Measurements from ENCODE around the gene CATSPERE.
"Not testable (repeated sequence)": the region's sequence is repeated elsewhere in the genome, so short reads cannot be mapped to it uniquely, and the experiment has no call there.

DNA sequence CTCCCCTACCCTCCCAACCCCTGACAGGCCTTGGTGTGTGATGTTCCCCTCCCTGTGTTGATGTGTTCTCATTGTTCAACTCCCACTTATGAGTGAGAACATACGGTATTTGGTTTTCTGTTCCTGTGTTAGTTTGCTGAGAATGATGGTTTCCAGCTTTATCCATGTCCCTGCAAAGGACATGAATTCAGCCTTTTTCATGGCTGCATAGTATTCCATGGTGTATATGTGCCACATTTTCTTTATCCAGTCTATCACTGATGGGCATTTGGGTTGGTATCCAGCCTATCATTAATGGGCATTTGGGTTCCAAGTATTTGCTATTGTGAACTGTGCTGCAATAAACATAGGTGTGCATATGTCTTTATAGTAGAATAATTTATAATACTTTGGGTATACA lies 101.8 kb downstream of the CATSPERE start:
- TF ChIP-seq, protein P1, sequence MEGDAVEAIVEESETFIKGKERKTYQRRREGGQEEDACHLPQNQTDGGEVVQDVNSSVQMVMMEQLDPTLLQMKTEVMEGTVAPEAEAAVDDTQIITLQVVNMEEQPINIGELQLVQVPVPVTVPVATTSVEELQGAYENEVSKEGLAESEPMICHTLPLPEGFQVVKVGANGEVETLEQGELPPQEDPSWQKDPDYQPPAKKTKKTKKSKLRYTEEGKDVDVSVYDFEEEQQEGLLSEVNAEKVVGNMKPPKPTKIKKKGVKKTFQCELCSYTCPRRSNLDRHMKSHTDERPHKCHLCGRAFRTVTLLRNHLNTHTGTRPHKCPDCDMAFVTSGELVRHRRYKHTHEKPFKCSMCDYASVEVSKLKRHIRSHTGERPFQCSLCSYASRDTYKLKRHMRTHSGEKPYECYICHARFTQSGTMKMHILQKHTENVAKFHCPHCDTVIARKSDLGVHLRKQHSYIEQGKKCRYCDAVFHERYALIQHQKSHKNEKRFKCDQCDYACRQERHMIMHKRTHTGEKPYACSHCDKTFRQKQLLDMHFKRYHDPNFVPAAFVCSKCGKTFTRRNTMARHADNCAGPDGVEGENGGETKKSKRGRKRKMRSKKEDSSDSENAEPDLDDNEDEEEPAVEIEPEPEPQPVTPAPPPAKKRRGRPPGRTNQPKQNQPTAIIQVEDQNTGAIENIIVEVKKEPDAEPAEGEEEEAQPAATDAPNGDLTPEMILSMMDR (IDR thresholded peaks at IDR 0.05; ENCODE audit: low read length) = not testable (repeated sequence)
- TF ChIP-seq EZH2 (IDR thresholded peaks at IDR 0.05; ENCODE audit: borderline replicate concordance, low read length) = not testable (repeated sequence)

Data from OCI-LY1 (cell line).